HepG2 (cell line): ENCODE data around the gene NEAT1. TPM values are rescaled to one million over a fixed set of nuclear protein-coding genes. Genes with fewer than 3 reads are reported as not detected.

Experiments
- AGO2 ChIP-seq: fragments of 200-400 bp; formaldehyde crosslinking; optimal IDR thresholded peaks from 2 replicates; pipeline ENCODE3; 2017; ENCODE audit warnings: mild to moderate bottlenecking, low read depth, low read length, moderate library complexity
- ARNT2 ChIP-seq: sonication (generic); formaldehyde crosslinking; IDR thresholded peaks from 2 replicates; pipeline ENCODE4 v1.8.0; 2022; ENCODE audit warnings: mild to moderate bottlenecking, low read depth, missing genetic modification reagents, moderate library complexity
- CENPX ChIP-seq: sonication (generic); formaldehyde crosslinking; IDR thresholded peaks from 2 replicates; pipeline ENCODE4 v1.9.0; 2021; ENCODE audit warnings: mild to moderate bottlenecking, missing genetic modification reagents, moderate library complexity
- GABPB1 ChIP-seq: IDR thresholded peaks from 2 replicates; pipeline ENCODE4 v1.6.1; 2016; ENCODE audit warnings: mild to moderate bottlenecking, missing genetic modification reagents, moderate library complexity, missing compliant biosample characterization
- GLMP ChIP-seq: sonication (generic); formaldehyde crosslinking; IDR thresholded peaks from 2 replicates; pipeline ENCODE4 v1.9.0; 2021; ENCODE audit warnings: missing genetic modification reagents, mild to moderate bottlenecking, borderline replicate concordance
- RAD51 ChIP-seq: fragments of 450-650 bp; IDR thresholded peaks from 2 replicates; pipeline ENCODE4 v1.6.1; 2016; ENCODE audit warnings: borderline replicate concordance
- REST ChIP-seq, 2 experiments: IDR thresholded peaks; 2 replicates each; pipeline ENCODE4 v1.6.1; 2011 to 2012; ENCODE audit warnings: low read length in 2 of 2, borderline replicate concordance in 1 of 2, low read depth in 1 of 2, mild to moderate bottlenecking in 1 of 2, moderate library complexity in 1 of 2
- SETDB1 ChIP-seq: sonication (generic); formaldehyde crosslinking; IDR thresholded peaks from 2 replicates; pipeline ENCODE4 v1.5.1; 2020; ENCODE audit warnings: missing genetic modification reagents, mild to moderate bottlenecking, borderline replicate concordance
- TGIF2 ChIP-seq: IDR thresholded peaks from 2 replicates; pipeline ENCODE4 v1.6.1; 2016; ENCODE audit warnings: control low read depth, missing compliant biosample characterization
- THYN1 ChIP-seq: sonication (generic); formaldehyde crosslinking; IDR thresholded peaks from 2 replicates; pipeline ENCODE4 v1.8.1; 2023; ENCODE audit warnings: low read depth, mild to moderate bottlenecking, moderate library complexity, missing genetic modification reagents, borderline replicate concordance
- XBP1 ChIP-seq: sonication (generic); formaldehyde crosslinking; IDR thresholded peaks from 2 replicates; pipeline ENCODE4 v1.5.0; 2020; ENCODE audit warnings: missing genetic modification reagents
- ZMYM4 ChIP-seq: sonication (generic); formaldehyde crosslinking; IDR thresholded peaks from 2 replicates; pipeline ENCODE4 v1.8.1; 2023; ENCODE audit warnings: mild to moderate bottlenecking, missing genetic modification reagents
- ZNF367 ChIP-seq: sonication (generic); formaldehyde crosslinking; IDR thresholded peaks from 2 replicates; pipeline ENCODE4 v1.4.0; 2020; ENCODE audit warnings: missing genetic modification reagents, borderline replicate concordance
- ZNF430 ChIP-seq: sonication (generic); formaldehyde crosslinking; IDR thresholded peaks from 2 replicates; pipeline ENCODE4 v1.9.0; 2021; ENCODE audit warnings: mild to moderate bottlenecking, missing genetic modification reagents
- ZNF747 ChIP-seq: sonication (generic); formaldehyde crosslinking; IDR thresholded peaks from 2 replicates; pipeline ENCODE4 v1.8.1; 2023; ENCODE audit warnings: missing genetic modification reagents, mild to moderate bottlenecking, borderline replicate concordance
- ZNF770 ChIP-seq: sonication (generic); formaldehyde crosslinking; IDR thresholded peaks from 2 replicates; pipeline ENCODE4 v1.5.0; 2020; ENCODE audit warnings: mild to moderate bottlenecking, missing genetic modification reagents
- polyA plus RNA-seq, 8 experiments: library from polyadenylated mRNA; depleted of rRNA in 3 of 8; stranded (reverse) in 7 of 8; unstranded in 1 of 8; fragments of >200 nt; fragmentation: Illumina TruSeq in 4 of 8; extraction: Trizol in 4 of 8; gene quantifications; 2 replicates each; pipeline versions ENCODE4 v1.2.1 to v1.2.3, GENCODE V29; 2011 to 2016; ENCODE audit warnings: low read depth in 4 of 8, missing spikeins in 1 of 8, mixed read lengths in 1 of 8; ENCODE audit not compliant: insufficient read depth in 1 of 8
- total RNA-seq, 5 experiments: library from RNA; depleted of rRNA; stranded (reverse); fragments of >200 nt; fragmentation: Illumina TruSeq; extraction: Trizol; gene quantifications; 2 replicates each; pipeline ENCODE4 v1.2.3, GENCODE V29; 2016; ENCODE audit warnings: low read depth in 1 of 5
- TF ChIP-seq, protein P1 (sequence below): sonication (generic); formaldehyde crosslinking; IDR thresholded peaks from 2 replicates; pipeline ENCODE4 v1.4.0; 2020; ENCODE audit warnings: missing genetic modification reagents
- TF ChIP-seq, protein P2 (sequence below): sonication (generic); formaldehyde crosslinking; IDR thresholded peaks from 2 replicates; pipeline ENCODE4 v1.4.0; 2020; ENCODE audit warnings: missing genetic modification reagents; ENCODE audit errors: not compliant biosample characterization

Gene NEAT1
- total and polyA plus RNA-seq, 2 of the 13 experiments (the other 11 are each of a cell fraction or from before 2014, with no cell fraction given), result 20.5 to 41.2 TPM

DNA sequence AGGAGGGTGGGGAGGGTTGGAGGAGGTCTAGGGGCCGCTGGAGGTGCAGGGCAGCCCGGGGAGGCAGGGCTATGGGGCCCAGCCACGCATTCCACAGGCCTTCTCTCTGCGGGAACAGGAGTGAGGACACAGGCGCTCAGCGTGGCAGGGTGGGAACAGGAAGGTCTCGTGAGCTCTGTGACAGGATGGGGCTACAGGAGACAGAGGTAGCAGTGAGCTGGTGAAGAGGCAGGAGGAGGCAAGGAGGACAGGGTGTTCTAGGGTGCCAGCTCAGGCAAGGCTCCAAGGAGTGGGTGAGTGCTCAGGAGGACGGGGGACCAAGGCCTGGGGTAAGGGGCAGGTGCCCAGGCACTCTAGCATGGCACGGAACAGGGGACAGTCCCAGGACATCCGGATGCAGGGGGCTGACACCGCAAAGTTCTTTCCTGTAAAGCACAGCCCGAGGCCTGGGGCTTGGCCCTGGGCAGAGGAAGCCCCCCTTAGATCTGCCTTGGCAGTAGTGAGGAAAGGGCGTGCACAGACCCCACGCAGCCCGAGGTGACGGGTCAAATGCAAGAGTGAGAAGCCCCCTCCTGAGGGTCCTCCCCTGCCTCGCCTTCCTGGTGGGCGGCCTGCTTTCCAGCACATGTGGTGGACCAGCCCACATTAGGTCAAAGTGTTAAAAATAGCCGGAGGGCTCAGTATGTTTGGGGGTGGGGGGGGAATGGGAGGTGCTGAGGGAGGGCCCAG is 4.7 kb upstream of the NEAT1 start (continued):
- TF ChIP-seq REST (IDR thresholded peaks at IDR 0.05; ENCODE audit: borderline replicate concordance in 1 of 2, low read depth in 1 of 2, low read length in 2 of 2) (no peak), AGO2 (peak; percentile 87), SETDB1 (CRISPR knock-in tag) (no peak), TGIF2 (CRISPR knock-in tag) (no peak), GABPB1 (CRISPR knock-in tag) (no peak), THYN1 (CRISPR knock-in tag) (no peak), CENPX (CRISPR knock-in tag) (no peak), ZNF367 (CRISPR knock-in tag) (no peak), GLMP (CRISPR knock-in tag) (no peak), ZNF747 (no peak; the same call in 1 of the 2 replicates), RAD51 (no peak), ZNF430 (CRISPR knock-in tag) (0 out of 2 replicates have a peak, but pooled peaks have one; percentile 53), XBP1 (CRISPR knock-in tag) (no peak), ARNT2 (CRISPR knock-in tag) (no peak), ZMYM4 (CRISPR knock-in tag) (no peak; the same call in 1 of the 2 replicates), ZNF770 (no peak)
- TF ChIP-seq, protein P1, sequence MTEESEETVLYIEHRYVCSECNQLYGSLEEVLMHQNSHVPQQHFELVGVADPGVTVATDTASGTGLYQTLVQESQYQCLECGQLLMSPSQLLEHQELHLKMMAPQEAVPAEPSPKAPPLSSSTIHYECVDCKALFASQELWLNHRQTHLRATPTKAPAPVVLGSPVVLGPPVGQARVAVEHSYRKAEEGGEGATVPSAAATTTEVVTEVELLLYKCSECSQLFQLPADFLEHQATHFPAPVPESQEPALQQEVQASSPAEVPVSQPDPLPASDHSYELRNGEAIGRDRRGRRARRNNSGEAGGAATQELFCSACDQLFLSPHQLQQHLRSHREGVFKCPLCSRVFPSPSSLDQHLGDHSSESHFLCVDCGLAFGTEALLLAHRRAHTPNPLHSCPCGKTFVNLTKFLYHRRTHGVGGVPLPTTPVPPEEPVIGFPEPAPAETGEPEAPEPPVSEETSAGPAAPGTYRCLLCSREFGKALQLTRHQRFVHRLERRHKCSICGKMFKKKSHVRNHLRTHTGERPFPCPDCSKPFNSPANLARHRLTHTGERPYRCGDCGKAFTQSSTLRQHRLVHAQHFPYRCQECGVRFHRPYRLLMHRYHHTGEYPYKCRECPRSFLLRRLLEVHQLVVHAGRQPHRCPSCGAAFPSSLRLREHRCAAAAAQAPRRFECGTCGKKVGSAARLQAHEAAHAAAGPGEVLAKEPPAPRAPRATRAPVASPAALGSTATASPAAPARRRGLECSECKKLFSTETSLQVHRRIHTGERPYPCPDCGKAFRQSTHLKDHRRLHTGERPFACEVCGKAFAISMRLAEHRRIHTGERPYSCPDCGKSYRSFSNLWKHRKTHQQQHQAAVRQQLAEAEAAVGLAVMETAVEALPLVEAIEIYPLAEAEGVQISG (CRISPR knock-in tag), result no peak
- TF ChIP-seq, protein P2, sequence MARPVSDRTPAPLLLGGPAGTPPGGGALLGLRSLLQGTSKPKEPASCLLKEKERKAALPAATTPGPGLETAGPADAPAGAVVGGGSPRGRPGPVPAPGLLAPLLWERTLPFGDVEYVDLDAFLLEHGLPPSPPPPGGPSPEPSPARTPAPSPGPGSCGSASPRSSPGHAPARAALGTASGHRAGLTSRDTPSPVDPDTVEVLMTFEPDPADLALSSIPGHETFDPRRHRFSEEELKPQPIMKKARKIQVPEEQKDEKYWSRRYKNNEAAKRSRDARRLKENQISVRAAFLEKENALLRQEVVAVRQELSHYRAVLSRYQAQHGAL, result no peak
